SK-N-SH (cell line): ENCODE results near the gene PACSIN2. TPM values are rescaled to one million over a fixed set of nuclear protein-coding genes. Genes with fewer than 3 reads are reported as not detected.
A peak's percentile ranks its signal among the peaks of the same experiment; 100 is the strongest.

Experiments
- CTCF ChIA-PET: fragments of 300-600, 350-600 bp; formaldehyde crosslinking; extraction: SDS; loops from one replicate; lab custom pipeline; 2021; lab: Yijun Ruan, JAX
- POLR2A ChIA-PET: fragments of 350-600 bp; sonication (Branson Sonifier 250); formaldehyde crosslinking; extraction: SDS; loops from one replicate; lab custom pipeline; 2020; ENCODE audit warnings: antibody characterized with exemption, inconsistent platforms; lab: Yijun Ruan, JAX
- DNase-seq: peaks from one replicate; pipeline ENCODE4 v3.0.0; 2012
- H2AFZ ChIP-seq: fragments of 200-600 bp; sonication (generic); 2 replicates; pipeline ENCODE4 v1.8.1; 2016; ENCODE audit warnings: antibody characterized with exemption, mild to moderate bottlenecking, low read depth
- H3F3A ChIP-seq: fragments of 200-600 bp; sonication (generic); replicated peaks from 2 replicates; pipeline ENCODE3; 2016; ENCODE audit warnings: antibody characterized with exemption, mild to moderate bottlenecking; ENCODE audit not compliant: insufficient read depth
- H3K27ac ChIP-seq, 2 experiments: fragments of 200-500 bp in 1 of 2; fragments of 200-600 bp in 1 of 2; sonication (Bioruptor generic) in 1 of 2; sonication (generic), shearing (Covaris generic) in 1 of 2; 2 replicates each; pipeline versions ENCODE4 v1.5.1 to v1.6.1; 2014 to 2016; ENCODE audit warnings: low read depth in 2 of 2, inconsistent platforms in 1 of 2, low read length in 1 of 2, mild to moderate bottlenecking in 1 of 2, mixed read lengths in 1 of 2
- H3K27me3 ChIP-seq: fragments of 200-600 bp; sonication (generic), shearing (Covaris generic); 2 replicates; pipeline ENCODE4 v1.6.1; 2016; ENCODE audit warnings: mixed run types; ENCODE audit not compliant: insufficient read depth
- H3K36me3 ChIP-seq, 2 experiments: fragments of 200-500 bp in 1 of 2; fragments of 200-600 bp in 1 of 2; sonication (Bioruptor generic) in 1 of 2; sonication (generic) in 1 of 2; replicated peaks in 1 of 2; 2 replicates each; pipeline versions ENCODE3 to v1.5.1; 2014 to 2016; ENCODE audit warnings: low read length in 1 of 2, mild to moderate bottlenecking in 1 of 2; ENCODE audit not compliant: insufficient read depth in 2 of 2, control insufficient read depth in 1 of 2
- H3K4me1 ChIP-seq, 2 experiments: fragments of 200-500 bp in 1 of 2; fragments of 200-600 bp in 1 of 2; sonication (Bioruptor generic) in 1 of 2; sonication (generic), shearing (Covaris generic) in 1 of 2; 2 replicates each; pipeline versions ENCODE4 v1.5.1 to v1.6.1; 2014 to 2016; ENCODE audit warnings: low read depth in 1 of 2, low read length in 1 of 2, mixed run types in 1 of 2; ENCODE audit not compliant: insufficient read depth in 2 of 2, control insufficient read depth in 1 of 2
- H3K4me2 ChIP-seq: fragments of 200-600 bp; sonication (generic), shearing (Covaris generic); 2 replicates; pipeline ENCODE4 v1.6.1; 2017; ENCODE audit warnings: mixed run types
- H3K4me3 ChIP-seq, 2 experiments: fragments of 200-500 bp in 1 of 2; fragments of 200-600 bp in 1 of 2; sonication (Bioruptor generic) in 1 of 2; sonication (generic), shearing (Covaris generic) in 1 of 2; 2 replicates each; pipeline versions ENCODE4 v1.5.1 to v1.8.1; 2014 to 2016; ENCODE audit warnings: low read depth in 2 of 2, inconsistent platforms in 1 of 2, low read length in 1 of 2, mild to moderate bottlenecking in 1 of 2, mixed read lengths in 1 of 2, moderate library complexity in 1 of 2
- H3K79me2 ChIP-seq: fragments of 200-600 bp; sonication (generic); 2 replicates; pipeline ENCODE4 v1.8.1; 2017; ENCODE audit warnings: mild to moderate bottlenecking; ENCODE audit not compliant: insufficient read depth
- H3K9ac ChIP-seq: fragments of 200-600 bp; sonication (generic); 2 replicates; pipeline ENCODE4 v1.6.1; 2017; ENCODE audit warnings: mixed run types
- H3K9me2 ChIP-seq: fragments of 200-600 bp; sonication (generic); 2 replicates; pipeline ENCODE4 v1.6.1; 2017; ENCODE audit warnings: mixed run types
- H3K9me3 ChIP-seq: fragments of 200-600 bp; sonication (generic); 2 replicates; pipeline ENCODE4 v1.6.1; 2017; ENCODE audit warnings: mixed run types, mild to moderate bottlenecking, moderate library complexity
- H4K20me1 ChIP-seq: fragments of 200-600 bp; sonication (generic); 2 replicates; pipeline ENCODE4 v1.6.1; 2017; ENCODE audit warnings: mild to moderate bottlenecking, mixed run types; ENCODE audit not compliant: insufficient read depth
- CHD2 ChIP-seq: fragments of 150-350 bp; IDR thresholded peaks from 2 replicates; pipeline ENCODE4 v1.6.1; 2018; ENCODE audit warnings: low read length; ENCODE audit not compliant: partially characterized antibody
- ELF1 ChIP-seq: IDR thresholded peaks from 2 replicates; pipeline ENCODE4 v1.4.0; 2012
- EP300 ChIP-seq, 2 experiments: IDR thresholded peaks; 2 replicates each; pipeline versions ENCODE4 v1.4.0 to v1.6.1; 2012; ENCODE audit warnings: borderline replicate concordance in 1 of 2, low read depth in 1 of 2, low read length in 1 of 2
- FOSL2 ChIP-seq: IDR thresholded peaks from 2 replicates; pipeline ENCODE4 v1.4.0; 2012; ENCODE audit warnings: low read depth, mild to moderate bottlenecking, moderate library complexity, borderline replicate concordance
- GATA2 ChIP-seq: sonication (generic); formaldehyde crosslinking; IDR thresholded peaks from 2 replicates; pipeline ENCODE4 v1.5.0; 2020; ENCODE audit warnings: mild to moderate bottlenecking, missing genetic modification reagents
- NRF1 ChIP-seq: IDR thresholded peaks from 2 replicates; pipeline ENCODE4 v1.6.1; 2012; ENCODE audit warnings: low read depth, mild to moderate bottlenecking, low read length
- RAD21 ChIP-seq: IDR thresholded peaks from 2 replicates; pipeline ENCODE4 v1.6.1; 2012; ENCODE audit warnings: mild to moderate bottlenecking, low read length
- RCOR1 ChIP-seq: fragments of 150-350 bp; IDR thresholded peaks from 2 replicates; pipeline ENCODE4 v1.6.1; 2017; ENCODE audit warnings: antibody characterized with exemption, low read length
- TCF12 ChIP-seq: IDR thresholded peaks from 2 replicates; pipeline ENCODE4 v1.4.0; 2012
- TEAD4 ChIP-seq: IDR thresholded peaks from 2 replicates; pipeline ENCODE4 v1.4.0; 2012; ENCODE audit warnings: mild to moderate bottlenecking, borderline replicate concordance; ENCODE audit not compliant: insufficient read depth
- WGBS: methylation state at CpG from one replicate; pipeline ENCODE4 v1.1.6; 2017; ENCODE audit warnings: low lambda C conversion rate; 5-methylcytosine and 5-hydroxymethylcytosine counted together
- polyA plus RNA-seq, 3 experiments: library from polyadenylated mRNA; depleted of rRNA; stranded (reverse); fragments of >200 nt; gene quantifications; 2 replicates each; pipeline ENCODE4 v1.2.3, GENCODE V29; 2012
- TF ChIP-seq, protein P1 (sequence below): IDR thresholded peaks from 2 replicates; pipeline ENCODE4; 2012
- TF ChIP-seq, protein P2 (sequence below): fragments of 200-600 bp; sonication (generic); IDR thresholded peaks from 2 replicates; pipeline ENCODE4 v1.6.1; 2017; ENCODE audit warnings: antibody characterized with exemption, mild to moderate bottlenecking, moderate library complexity

Gene PACSIN2
- polyA plus RNA-seq, 1 of the 3 experiments (the other 2 are of a cell fraction) = 60.5 TPM

DNA sequence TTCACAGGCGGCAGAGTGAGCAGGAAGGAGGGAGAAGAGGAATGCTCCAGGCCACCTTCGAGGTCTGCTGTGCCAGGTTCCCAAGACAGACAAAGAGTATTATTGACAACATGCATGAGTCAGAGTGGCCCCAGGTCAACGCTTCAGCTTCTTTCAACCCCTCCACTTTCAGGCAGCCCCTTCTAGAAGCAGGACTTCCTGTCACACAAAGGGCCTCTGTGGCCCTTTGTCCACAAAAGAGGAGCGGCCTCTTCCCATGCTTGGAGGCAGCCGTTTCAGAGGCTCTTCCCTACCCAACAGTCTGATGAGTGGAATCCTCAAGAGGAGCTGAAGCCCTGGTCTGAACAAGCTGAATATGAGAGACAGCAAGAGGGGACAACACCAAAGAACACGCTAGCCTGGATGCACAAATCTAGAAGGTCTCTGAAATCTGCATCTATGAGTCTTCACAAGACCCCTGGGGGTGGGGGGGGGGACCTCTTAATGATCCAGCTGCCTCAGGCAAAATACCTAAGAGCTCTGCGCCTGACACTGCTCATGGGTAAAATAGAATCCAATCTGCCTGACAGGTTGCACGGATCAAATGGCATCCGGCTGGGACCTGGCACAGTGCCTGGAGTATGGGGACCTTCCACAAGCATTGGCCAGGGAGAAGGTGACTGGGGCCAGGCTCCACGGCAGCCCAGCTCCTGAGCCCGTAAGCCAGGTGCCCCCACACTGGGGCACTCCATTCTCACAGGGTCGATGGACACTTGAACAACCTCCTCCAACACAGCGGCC is 67.5 kb downstream of the PACSIN2 start:
- Histone ChIP-seq H3K4me1 (peaks cover 0 to 10% of the 10 kb centered on the region in 2 experiments; a peak in 2 of 4 replicates), H3K9ac (no peak overlapping the region), H3K4me3 (no peak overlapping the region), H3K27me3 (no peaks in the 10 kb centered on the region), H3K36me3 (peaks cover 0 to 5% of the 10 kb centered on the region in 2 experiments), H3K4me2 (no peak overlapping the region), H3K9me3 (no peaks in the 10 kb centered on the region), H3F3A (no peaks in the 10 kb centered on the region), H3K27ac (peak overlapping the region in 1 of 2 experiments; percentile 22; a peak in 2 of 4 replicates), H4K20me1 (peaks cover 15% of the 10 kb centered on the region), H2AFZ (no peak overlapping the region), H3K9me2 (no peaks in the 10 kb centered on the region), H3K79me2 (peaks cover 68% of the 10 kb centered on the region)
- ChIA-PET CTCF (no interaction called here), POLR2A (no interaction called here)
- 28% methylated on average over 3 of the region's 13 CpGs for WGBS
- DNase-seq = no peak
- TF ChIP-seq NRF1 (no peak), EP300 (IDR thresholded peaks at IDR 0.05; ENCODE audit: borderline replicate concordance in 1 of 2, low read depth in 1 of 2, low read length in 1 of 2) (no peak), RCOR1 (no peak), GATA2 (CRISPR knock-in tag) (no peak), RAD21 (no peak), TCF12 (no peak), CHD2 (no peak), FOSL2 (no peak), ELF1 (no peak)
- TF ChIP-seq, protein P1, sequence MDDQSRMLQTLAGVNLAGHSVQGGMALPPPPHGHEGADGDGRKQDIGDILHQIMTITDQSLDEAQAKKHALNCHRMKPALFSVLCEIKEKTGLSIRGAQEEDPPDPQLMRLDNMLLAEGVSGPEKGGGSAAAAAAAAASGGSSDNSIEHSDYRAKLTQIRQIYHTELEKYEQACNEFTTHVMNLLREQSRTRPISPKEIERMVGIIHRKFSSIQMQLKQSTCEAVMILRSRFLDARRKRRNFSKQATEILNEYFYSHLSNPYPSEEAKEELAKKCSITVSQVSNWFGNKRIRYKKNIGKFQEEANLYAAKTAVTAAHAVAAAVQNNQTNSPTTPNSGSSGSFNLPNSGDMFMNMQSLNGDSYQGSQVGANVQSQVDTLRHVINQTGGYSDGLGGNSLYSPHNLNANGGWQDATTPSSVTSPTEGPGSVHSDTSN = no peak

DNA sequence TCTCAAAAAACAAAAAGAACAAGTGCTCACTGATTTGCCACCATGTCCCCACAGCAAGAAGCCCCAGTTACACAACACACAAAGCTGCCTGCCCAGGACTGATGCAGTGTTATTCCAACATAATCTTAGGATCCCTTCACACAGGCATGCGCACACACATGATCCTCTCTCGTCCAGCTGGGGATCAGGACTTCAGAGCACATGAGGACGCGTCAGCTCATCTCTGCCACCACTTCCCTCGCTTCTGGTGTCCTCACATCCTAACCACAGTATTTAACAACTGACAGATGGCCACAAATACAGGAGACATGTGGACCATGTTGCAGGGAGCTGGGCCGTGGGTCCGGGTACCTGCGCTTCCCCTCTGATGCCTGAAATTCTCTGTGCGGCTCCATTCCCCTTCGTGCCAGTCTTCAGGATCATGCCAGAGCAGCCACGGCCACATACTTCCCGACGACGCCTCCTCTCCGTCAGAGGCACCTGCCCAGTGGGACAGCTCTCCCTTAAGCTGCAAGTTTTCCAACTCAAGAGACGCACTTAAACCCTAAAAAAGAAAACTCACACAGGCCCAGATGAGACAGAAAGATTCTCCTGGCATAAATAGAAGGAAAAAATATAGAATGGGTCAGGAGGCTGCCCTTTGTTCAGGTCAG is 68.3 kb downstream of the PACSIN2 start:
- TF ChIP-seq RAD21 = no peak
- TF ChIP-seq NRF1 = no peak
- no peak for TF ChIP-seq CHD2
- no peak for TF ChIP-seq EP300 (IDR thresholded peaks at IDR 0.05; ENCODE audit: borderline replicate concordance in 1 of 2, low read depth in 1 of 2, low read length in 1 of 2)
- no peak for TF ChIP-seq FOSL2
- TF ChIP-seq, protein P2, sequence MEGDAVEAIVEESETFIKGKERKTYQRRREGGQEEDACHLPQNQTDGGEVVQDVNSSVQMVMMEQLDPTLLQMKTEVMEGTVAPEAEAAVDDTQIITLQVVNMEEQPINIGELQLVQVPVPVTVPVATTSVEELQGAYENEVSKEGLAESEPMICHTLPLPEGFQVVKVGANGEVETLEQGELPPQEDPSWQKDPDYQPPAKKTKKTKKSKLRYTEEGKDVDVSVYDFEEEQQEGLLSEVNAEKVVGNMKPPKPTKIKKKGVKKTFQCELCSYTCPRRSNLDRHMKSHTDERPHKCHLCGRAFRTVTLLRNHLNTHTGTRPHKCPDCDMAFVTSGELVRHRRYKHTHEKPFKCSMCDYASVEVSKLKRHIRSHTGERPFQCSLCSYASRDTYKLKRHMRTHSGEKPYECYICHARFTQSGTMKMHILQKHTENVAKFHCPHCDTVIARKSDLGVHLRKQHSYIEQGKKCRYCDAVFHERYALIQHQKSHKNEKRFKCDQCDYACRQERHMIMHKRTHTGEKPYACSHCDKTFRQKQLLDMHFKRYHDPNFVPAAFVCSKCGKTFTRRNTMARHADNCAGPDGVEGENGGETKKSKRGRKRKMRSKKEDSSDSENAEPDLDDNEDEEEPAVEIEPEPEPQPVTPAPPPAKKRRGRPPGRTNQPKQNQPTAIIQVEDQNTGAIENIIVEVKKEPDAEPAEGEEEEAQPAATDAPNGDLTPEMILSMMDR = no peak
- TF ChIP-seq TEAD4 = no peak
- Histone ChIP-seq H3F3A (no peaks in the 10 kb centered on the region), H3K27me3 (no peaks in the 10 kb centered on the region), H3K9me2 (no peaks in the 10 kb centered on the region), H3K36me3 (peaks cover 0 to 5% of the 10 kb centered on the region in 2 experiments), H3K27ac (peak overlapping the region in 1 of 2 experiments; percentile 22; a peak in 1 of 4 replicates), H3K4me1 (peaks cover 0 to 10% of the 10 kb centered on the region in 2 experiments; a peak in 2 of 4 replicates), H3K9ac (no peak overlapping the region), H2AFZ (no peak overlapping the region), H3K9me3 (no peaks in the 10 kb centered on the region), H3K4me3 (no peak overlapping the region), H4K20me1 (peaks cover 14% of the 10 kb centered on the region), H3K4me2 (no peak overlapping the region), H3K79me2 (peaks cover 74% of the 10 kb centered on the region)
- ChIA-PET POLR2A (no interaction called here), CTCF (no interaction called here)
- DNase-seq = no peak
- WGBS = 88% methylated on average over 16 of the region's 16 CpGs
